Adipocyte (in vitro differentiated cells): ENCODE measurements around the gene ZNF579.

Experiments used
- DNase-seq: peaks from one replicate; pipeline ENCODE4 v3.0.0-alpha.2; 2015; ENCODE audit warnings: low read depth
- H3K27me3 ChIP-seq: replicated peaks from 2 replicates; pipeline ENCODE4 v1.7.0; 2013; ENCODE audit warnings: mild to moderate bottlenecking, low read length, moderate library complexity; ENCODE audit not compliant: control insufficient read depth, insufficient read depth
- H3K36me3 ChIP-seq: 2 replicates; pipeline ENCODE4 v1.7.0; 2013; ENCODE audit warnings: low read length, mild to moderate bottlenecking, moderate library complexity; ENCODE audit not compliant: control insufficient read depth, insufficient read depth, severe bottlenecking
- H3K4me1 ChIP-seq: 2 replicates; pipeline ENCODE4 v1.7.0; 2013; ENCODE audit warnings: mild to moderate bottlenecking, low read length, moderate library complexity; ENCODE audit not compliant: control insufficient read depth, insufficient read depth
- H3K4me3 ChIP-seq: 2 replicates; pipeline ENCODE4 v1.7.0; 2013; ENCODE audit warnings: mild to moderate bottlenecking, low read length, moderate library complexity
- H3K9ac ChIP-seq: 2 replicates; pipeline ENCODE4 v1.7.0; 2013; ENCODE audit warnings: mild to moderate bottlenecking, low read length, moderate library complexity
- H3K9me3 ChIP-seq: 2 replicates; pipeline ENCODE4 v1.7.0; 2013; ENCODE audit warnings: mild to moderate bottlenecking, low read length, moderate library complexity; ENCODE audit not compliant: control insufficient read depth

ZNF579 gene

DNA sequence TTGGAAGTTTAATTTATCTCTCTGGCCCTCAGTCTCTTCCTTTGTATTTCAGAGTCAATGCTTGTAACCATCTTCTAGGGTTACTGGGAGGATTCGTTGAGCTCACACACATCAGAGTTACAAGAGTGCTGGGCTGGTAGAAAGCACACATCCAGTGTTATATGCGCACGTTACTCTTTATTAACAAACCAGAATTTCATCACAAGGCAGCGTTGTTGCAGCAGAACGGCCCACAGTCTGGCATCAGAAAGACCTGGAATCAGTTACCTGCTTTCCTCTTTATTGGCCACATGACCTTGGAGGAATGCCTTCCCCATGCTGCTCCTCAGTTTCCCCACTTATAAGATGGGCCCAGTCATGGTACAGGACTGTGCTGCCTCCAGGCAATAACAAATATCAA lies 28.7 kb upstream of the ZNF579 start:
- H3K36me3 ChIP-seq = peaks cover 8% of the 10 kb centered on the region
- H3K27me3 ChIP-seq = no peaks in the 10 kb centered on the region
- no peak overlapping the region for H3K4me3 ChIP-seq
- peaks cover 12% of the 10 kb centered on the region for H3K4me1 ChIP-seq
- no peaks in the 10 kb centered on the region for H3K9me3 ChIP-seq
- no peak overlapping the region for H3K9ac ChIP-seq
- no peak for DNase-seq

DNA sequence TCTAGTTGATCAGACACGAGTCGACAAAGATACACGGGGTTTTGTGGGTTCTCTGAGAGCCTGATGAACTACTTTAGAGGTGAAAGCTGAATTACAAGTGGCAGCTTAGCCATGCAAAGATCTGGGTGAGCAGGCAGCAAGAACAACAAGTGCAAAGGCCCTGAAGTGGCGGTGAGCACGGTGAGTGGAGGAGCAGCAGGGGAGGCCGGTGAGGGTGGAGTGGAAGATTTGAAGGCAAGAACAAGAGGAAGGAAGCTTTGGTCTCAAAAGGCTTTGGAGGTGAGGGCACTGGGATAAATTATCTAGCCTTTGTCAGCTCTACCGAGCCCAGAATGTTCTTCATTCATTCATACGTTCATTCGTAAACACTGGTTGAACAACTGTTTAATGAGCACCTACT lies 26.2 kb upstream of the ZNF579 start:
- peaks cover 13% of the 10 kb centered on the region for H3K4me1 ChIP-seq
- DNase-seq = no peak
- H3K36me3 ChIP-seq = peaks cover 8% of the 10 kb centered on the region
- H3K27me3 ChIP-seq = no peaks in the 10 kb centered on the region
- peak overlapping the region; percentile 99 for H3K4me3 ChIP-seq
- H3K9ac ChIP-seq = peak overlapping the region; percentile 99
- no peaks in the 10 kb centered on the region for H3K9me3 ChIP-seq

DNA sequence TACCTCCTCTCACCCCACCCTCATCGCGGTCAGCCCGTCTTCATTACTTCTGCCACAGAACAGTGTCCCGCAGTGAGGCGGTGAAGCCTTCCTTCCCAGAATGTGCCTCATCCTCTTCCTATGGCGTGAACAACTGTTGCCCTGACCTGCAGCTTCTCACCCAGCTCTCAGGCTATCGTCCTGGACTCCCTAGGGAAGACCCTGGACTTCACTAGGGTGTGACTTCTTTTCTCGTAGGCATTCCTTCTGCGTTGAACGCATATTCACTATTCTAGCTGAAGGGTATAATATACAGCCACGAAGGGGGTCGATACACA lies 25.8 kb upstream of the ZNF579 start:
- Histone ChIP-seq H3K4me1 (peaks cover 13% of the 10 kb centered on the region), H3K4me3 (peak overlapping the region; percentile 99), H3K9ac (peak overlapping the region; percentile 99)

DNA sequence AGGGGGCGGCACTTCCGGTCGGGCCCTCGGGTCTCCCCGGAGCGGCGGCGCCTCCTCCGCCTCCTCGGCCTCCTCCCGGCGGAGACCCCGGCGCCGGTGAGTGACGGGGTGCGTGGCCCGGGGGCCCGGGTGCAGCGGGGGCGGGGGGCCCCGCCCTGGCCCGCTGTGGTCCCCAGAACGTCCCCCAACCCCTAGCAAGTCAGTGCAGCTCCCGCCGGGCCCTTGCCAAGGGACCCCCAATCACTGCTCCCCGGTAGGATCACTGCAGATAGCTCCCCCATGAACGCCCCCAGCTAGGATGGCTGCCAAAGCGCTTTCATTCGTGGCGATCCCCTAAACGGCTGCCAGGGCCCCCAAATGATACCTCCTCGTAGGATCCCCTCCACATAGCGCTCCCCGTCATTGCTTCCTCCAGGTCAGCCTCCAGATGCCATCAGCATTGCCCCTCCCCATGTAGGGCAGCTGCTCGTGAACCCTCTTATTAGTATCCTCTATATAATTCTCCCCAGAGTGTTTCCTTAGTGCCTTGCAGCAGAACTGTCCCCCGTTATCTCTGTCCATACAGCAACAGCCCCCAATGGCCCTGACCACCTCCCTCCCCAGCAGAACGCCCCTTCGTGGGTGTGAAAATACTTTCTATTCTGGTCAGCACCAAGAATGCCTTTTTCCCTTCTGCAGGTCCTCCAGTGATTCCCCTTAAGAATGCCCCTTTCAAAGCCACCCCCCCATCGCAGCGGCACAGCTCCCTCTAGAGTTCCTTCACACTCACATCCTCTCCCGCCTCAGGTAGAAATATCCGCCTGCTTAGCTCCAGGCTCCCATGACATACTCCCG lies 25.2 kb upstream of the ZNF579 start, which contains the start of gene ZNF865:
Gene ZNF865 (plus strand): TSS at position 11 of the 834 bp plus-strand sequence. CDS start 7,972 bp downstream, outside the sequence.
- peaks cover 8% of the 10 kb centered on the region for H3K36me3 ChIP-seq
- H3K4me1 ChIP-seq = peaks cover 19% of the 10 kb centered on the region
- peak within 1 kb of the TSS; percentile 99 for H3K9ac ChIP-seq
- H3K4me3 ChIP-seq = peak within 1 kb of the TSS; percentile 99
- H3K9me3 ChIP-seq = no peaks in the 10 kb centered on the region
- no peaks in the 10 kb centered on the region for H3K27me3 ChIP-seq
- DNase-seq = peak; percentile 94

More for the DNA sequence above, 25.8 kb upstream of the ZNF579 start:
- DNase-seq = no peak
- H3K27me3 ChIP-seq = no peaks in the 10 kb centered on the region
- peaks cover 8% of the 10 kb centered on the region for H3K36me3 ChIP-seq
- no peaks in the 10 kb centered on the region for H3K9me3 ChIP-seq

DNA sequence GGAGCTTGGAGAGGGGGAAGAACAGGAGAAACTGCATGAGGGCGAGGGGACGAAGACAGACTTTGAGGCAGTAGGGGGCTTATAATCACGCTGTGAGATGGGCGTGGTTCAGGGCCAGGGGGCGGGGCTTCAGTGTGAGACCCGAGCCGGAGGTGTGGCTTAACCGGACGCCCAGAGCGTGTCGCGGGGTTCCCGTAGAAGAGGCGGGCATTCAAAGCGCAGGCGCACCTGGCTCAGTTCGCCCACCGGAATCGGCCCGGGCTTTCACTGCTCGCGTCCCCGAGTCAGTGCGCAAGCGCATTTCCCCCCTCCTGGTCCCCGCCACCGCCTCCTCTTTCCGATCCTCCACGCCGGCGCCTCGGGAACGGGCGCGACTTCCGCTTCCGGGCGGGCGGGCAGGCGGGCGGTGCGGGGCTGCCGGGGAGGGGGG lies 24.6 kb upstream of the ZNF579 start:
- H3K4me3 ChIP-seq = peak overlapping the region; percentile 99
- peaks cover 8% of the 10 kb centered on the region for H3K36me3 ChIP-seq
- no peaks in the 10 kb centered on the region for H3K9me3 ChIP-seq
- H3K9ac ChIP-seq = peak overlapping the region; percentile 99
- H3K4me1 ChIP-seq = peaks cover 21% of the 10 kb centered on the region
- H3K27me3 ChIP-seq = no peaks in the 10 kb centered on the region
- DNase-seq = peak; percentile 99

DNA sequence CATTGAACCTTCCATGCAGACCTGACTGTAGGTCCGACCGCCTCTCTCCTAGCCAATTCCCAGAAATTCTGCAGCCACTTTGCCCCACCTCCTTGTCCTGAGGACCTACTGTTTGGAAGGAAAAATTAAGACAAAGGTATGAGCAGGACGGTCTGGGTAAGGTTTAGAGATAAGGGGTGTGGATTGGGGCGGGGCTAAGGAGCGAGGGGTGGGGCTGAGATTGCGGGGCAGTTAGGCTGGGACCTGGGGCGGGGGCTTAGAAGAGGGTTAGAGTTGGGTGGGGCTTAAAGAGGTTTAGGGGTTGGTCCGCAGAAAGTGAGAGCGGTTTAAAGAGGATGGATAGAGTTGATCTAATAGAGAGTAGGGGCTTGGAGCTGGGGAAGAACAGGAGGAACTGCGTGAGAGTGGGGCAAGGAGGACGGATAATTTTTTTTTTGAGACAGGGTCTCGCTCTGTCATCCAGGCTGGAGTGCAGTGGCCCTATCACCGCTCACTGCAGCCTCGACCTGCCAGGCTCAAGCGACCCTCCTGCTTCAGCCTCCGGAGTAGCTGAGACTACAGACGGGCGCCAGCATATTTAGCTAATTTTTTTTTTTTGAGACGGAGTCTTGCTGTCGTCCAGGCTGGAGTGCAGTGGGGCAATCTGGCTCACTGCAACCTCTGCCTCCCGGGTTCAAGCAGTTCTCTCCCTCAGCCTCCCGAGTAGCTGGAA lies 23.1 kb upstream of the ZNF579 start:
- H3K9me3 ChIP-seq = no peaks in the 10 kb centered on the region
- H3K9ac ChIP-seq = no peak overlapping the region
- no peaks in the 10 kb centered on the region for H3K36me3 ChIP-seq
- H3K27me3 ChIP-seq = no peaks in the 10 kb centered on the region
- DNase-seq = no peak
- no peak overlapping the region for H3K4me3 ChIP-seq
- H3K4me1 ChIP-seq = peaks cover 21% of the 10 kb centered on the region

DNA sequence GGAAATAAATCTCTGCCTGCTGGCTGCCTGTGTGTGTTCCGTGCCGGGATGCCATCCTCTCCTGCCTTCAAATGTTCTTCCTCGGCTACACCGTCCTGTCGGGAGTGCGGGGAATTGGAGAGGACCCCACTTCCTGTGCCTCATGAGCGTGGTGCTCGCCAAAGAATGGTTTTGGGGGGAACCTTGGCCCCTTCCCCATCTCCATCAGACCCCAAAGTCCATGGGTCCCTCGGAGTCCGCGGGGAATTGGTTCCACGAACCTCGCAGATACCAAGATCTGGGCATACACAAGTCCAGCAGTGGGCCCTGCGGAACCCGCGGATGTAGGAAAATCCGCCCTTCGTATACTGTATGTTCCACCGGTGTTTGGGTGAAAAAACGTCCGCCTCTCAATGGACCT lies 22.5 kb upstream of the ZNF579 start:
- H3K4me1 ChIP-seq = peaks cover 21% of the 10 kb centered on the region
- H3K36me3 ChIP-seq = no peaks in the 10 kb centered on the region
- no peak for DNase-seq
- H3K9me3 ChIP-seq = no peaks in the 10 kb centered on the region
- no peak overlapping the region for H3K9ac ChIP-seq
- no peaks in the 10 kb centered on the region for H3K27me3 ChIP-seq
- H3K4me3 ChIP-seq = no peak overlapping the region

DNA sequence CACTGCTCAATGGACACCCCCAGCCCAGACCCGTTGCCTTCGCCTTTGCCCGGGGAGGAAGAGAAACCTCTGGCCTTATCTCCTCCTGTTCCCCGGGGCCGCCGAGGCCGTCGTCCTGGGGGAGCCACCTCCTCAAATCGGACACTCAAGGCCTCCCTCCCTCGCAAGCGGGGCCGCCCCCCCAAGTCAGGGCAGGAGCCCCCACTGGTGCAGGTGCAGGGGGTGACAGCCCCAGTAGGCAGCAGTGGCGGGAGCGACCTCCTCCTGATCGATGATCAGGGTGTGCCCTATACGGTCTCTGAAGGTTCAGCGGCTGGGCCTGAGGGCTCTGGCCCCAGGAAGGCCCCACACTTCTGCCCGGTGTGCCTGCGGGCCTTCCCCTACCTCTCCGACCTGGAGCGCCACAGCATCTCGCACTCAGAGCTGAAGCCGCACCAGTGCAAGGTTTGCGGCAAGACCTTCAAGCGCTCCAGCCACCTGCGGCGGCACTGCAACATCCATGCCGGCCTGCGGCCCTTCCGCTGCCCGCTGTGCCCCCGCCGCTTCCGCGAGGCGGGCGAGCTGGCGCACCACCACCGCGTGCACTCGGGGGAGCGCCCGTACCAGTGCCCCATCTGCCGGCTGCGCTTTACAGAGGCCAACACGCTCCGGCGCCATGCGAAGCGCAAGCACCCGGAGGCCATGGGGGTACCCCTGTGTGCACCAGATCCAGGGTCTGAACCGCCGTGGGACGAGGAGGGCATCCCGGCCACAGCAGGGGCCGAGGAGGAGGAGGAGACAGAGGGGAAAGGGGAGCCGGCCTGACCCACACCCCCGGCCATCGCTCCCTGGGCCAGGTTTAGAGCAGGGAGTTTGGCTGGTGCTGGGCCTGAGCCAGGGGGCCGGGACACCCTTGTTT lies 21.7 kb upstream of the ZNF579 start:
- Histone ChIP-seq H3K27me3 (no peaks in the 10 kb centered on the region), H3K36me3 (no peaks in the 10 kb centered on the region), H3K4me3 (no peak overlapping the region), H3K4me1 (peaks cover 21% of the 10 kb centered on the region), H3K9ac (no peak overlapping the region), H3K9me3 (no peaks in the 10 kb centered on the region)
- no peak for DNase-seq

DNA sequence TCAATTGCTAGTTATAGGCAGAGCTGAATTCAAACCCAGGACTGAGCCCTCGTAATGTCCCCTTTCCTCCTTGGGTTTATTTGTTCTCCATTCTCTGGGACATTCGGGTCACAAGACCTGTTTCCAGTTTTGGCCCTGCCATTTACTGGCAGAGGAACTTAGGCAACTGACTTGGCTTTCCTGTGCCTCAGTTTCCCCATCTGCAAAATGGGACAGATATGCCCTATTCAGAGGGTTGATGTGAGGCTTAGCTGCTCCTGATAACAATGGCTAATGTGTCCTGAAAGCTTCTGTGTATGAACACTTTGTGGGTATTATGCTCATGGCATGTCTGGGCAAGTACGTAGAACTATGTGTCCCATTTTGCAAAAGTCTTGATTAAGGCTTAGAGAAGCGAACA lies 20.4 kb upstream of the ZNF579 start:
- H3K4me1 ChIP-seq = peaks cover 15% of the 10 kb centered on the region
- H3K9ac ChIP-seq = peak overlapping the region; percentile 99
- no peaks in the 10 kb centered on the region for H3K9me3 ChIP-seq
- no peak for DNase-seq
- H3K4me3 ChIP-seq = peak overlapping the region; percentile 85
- H3K36me3 ChIP-seq = peaks cover 4% of the 10 kb centered on the region
- H3K27me3 ChIP-seq = no peaks in the 10 kb centered on the region

DNA sequence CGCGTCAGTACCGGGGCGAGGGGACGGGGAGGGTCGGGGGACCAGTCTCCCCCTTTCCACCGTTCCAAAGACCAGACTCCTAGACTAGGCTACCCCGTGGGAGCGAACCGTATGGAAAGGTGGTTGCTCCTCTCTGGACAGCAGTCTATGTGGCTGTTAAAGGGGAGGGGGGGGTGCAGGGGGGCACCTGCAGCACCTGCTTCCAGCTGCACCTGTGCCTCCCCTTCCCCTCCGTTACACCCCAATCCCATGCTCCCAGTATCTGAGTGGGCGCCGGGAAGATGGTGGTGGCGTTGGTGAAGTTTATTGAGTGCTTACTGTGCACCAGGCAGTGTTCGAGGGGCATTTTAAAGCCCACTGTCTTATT lies 20.0 kb upstream of the ZNF579 start:
- H3K4me1 ChIP-seq = peaks cover 15% of the 10 kb centered on the region
- H3K9me3 ChIP-seq = no peaks in the 10 kb centered on the region
- DNase-seq = no peak
- peak overlapping the region; percentile 99 for H3K9ac ChIP-seq
- peak overlapping the region; percentile 85 for H3K4me3 ChIP-seq
- H3K27me3 ChIP-seq = no peaks in the 10 kb centered on the region
- H3K36me3 ChIP-seq = peaks cover 8% of the 10 kb centered on the region
